NCI-H446 treated with DMSO at 0.1 percent for 48 hours (cell line): ENCODE data around the gene PRDM11.

Experiments
- DNase-seq: peaks from one replicate; lab custom pipeline; 2025; lab: John Stamatoyannopoulos, UW

The PRDM11 gene

GRCh38 chr11:45174963-45175362, 28.5 kb downstream of the PRDM11 start:
- DNase-seq = no peak

GRCh38 chr11:45176996-45177395, 30.6 kb downstream of the PRDM11 start:
- DNase-seq = peak; percentile 73

GRCh38 chr11:45178223-45178622, 31.8 kb downstream of the PRDM11 start:
- DNase-seq = no peak

- DNase-seq = no peak
These were observed 32.6 kb downstream of the PRDM11 start for GRCh38 chr11:45178890-45179671.

- DNase-seq = no peak
These were observed 33.3 kb downstream of the PRDM11 start for GRCh38 chr11:45179686-45180178.

- DNase-seq = no peak
These were observed 33.9 kb downstream of the PRDM11 start for GRCh38 chr11:45180179-45180847.

- no peak for DNase-seq
These were observed 34.4 kb downstream of the PRDM11 start for GRCh38 chr11:45180848-45181192.

GRCh38 chr11:45181193-45181888, 34.9 kb downstream of the PRDM11 start:
- no peak for DNase-seq

GRCh38 chr11:45181889-45182550, 35.6 kb downstream of the PRDM11 start:
- DNase-seq = no peak

- DNase-seq = no peak
These were observed 36.5 kb downstream of the PRDM11 start for GRCh38 chr11:45182902-45183301.

GRCh38 chr11:45184640-45185039, 38.2 kb downstream of the PRDM11 start:
- DNase-seq = no peak

GRCh38 chr11:45185228-45185729, 38.8 kb downstream of the PRDM11 start:
- no peak for DNase-seq

GRCh38 chr11:45187375-45187774, 40.9 kb downstream of the PRDM11 start:
- DNase-seq = no peak

GRCh38 chr11:45188127-45188526, 41.7 kb downstream of the PRDM11 start:
- DNase-seq = no peak

- no peak for DNase-seq
These were observed 42.8 kb downstream of the PRDM11 start for GRCh38 chr11:45189230-45189629.

GRCh38 chr11:45193695-45194094, 47.3 kb downstream of the PRDM11 start:
- DNase-seq = peak; percentile 77

GRCh38 chr11:45204761-45205160, 58.3 kb downstream of the PRDM11 start:
- DNase-seq = no peak

GRCh38 chr11:45205978-45206377, 59.5 kb downstream of the PRDM11 start:
- DNase-seq = no peak

GRCh38 chr11:45208135-45208534, 61.7 kb downstream of the PRDM11 start:
- DNase-seq = no peak

GRCh38 chr11:45209000-45209879, 62.8 kb downstream of the PRDM11 start:
- DNase-seq = no peak
